ENCODE data around the gene NSUN7.
A peak's percentile ranks its signal among the peaks of the same experiment; 100 is the strongest.

The NSUN7 gene

DNA sequence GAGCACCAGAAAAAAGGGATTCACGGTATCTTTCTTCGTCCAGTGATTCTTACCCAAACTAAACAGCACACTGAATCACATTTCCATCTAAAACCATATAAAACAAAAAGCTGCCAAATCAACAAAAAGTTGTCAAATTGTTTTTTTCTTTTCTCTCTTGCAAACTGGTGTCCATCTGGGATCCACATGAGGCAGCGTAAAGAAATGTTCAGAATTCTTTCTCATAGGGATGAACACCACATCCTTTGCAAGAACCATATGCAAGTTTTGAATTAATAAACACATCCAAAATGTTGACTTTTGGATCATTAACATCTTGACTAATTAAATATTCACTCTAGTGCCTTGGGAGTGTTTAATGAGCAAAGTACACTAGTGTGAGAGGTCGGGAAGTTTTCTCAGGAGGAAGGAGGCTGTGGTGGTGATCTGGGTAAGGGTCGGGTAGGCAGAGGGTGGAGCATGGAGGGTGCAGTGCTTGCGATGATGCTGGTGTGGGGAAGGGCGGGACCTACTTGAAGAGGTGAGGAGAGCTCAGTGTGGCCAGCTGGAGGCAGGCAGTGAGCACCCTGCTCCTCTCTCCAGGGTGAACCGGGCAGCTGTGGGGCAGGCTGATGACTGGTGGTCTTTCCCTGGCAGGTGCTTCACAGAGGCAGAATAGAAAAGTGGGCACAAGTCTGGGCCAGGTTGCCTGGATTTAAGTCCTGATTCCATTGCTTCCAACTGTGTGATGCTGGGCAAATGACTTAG, 72.8 kb downstream of the NSUN7 start:
- no peak for DNase-seq

DNA sequence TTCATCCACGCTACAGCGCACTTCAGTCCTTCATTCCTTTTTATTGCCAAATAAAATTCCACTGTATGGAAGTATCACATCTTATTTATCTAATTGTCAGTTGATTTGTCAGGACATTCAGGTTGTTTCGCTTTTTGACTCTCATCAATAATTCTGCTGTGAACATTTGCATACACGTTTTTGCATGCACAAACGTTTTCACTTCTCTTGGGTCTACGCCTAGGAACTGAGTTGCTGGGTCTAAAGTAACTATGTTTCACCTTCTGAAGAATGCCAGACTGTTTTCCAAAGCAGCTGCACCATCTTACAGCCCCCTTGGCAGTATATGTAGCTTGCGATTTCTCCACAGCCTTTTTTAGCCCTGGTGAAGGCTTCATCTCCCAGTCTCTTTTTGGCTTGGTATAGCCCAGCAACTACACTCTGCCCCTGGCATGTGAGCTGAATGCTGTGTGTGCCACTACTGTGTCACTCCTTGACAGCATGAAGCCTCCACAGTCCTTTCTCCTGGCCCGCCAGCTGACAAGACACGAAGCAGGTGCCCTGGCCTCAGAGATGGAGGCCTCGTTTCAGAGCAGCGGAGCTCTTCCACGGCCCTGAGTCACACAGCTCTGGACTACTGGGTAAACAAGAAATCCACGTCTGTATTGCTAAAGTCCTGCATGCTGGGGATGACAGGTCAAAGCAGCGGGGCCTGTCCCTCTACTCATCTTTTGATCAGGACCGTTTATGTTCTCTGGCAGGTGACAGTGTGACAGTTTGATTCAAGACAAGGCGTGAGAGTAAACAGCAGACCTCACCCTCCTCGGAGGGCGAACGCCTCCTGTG, 75.5 kb downstream of the NSUN7 start:
- DNase-seq = no peak

DNA sequence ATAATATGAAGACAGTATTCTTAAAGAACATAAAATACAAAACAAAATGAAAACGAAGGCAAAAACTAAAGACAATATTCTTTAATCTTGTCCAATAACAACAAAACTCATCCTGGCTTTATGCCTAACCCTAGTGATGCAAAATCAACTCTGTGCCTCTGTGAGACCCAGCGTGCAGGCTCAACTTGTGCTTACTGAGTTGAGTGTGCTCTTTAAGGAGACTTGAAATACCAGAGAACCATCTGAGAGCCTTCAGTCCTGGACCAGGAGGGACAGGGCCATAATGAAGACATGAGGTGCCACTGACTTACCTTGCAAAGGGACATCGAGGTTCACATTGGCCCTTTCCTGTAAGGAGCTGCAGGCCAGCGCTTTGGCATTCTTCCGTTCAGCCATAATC, 77.1 kb downstream of the NSUN7 start:
- no peak for DNase-seq

DNA sequence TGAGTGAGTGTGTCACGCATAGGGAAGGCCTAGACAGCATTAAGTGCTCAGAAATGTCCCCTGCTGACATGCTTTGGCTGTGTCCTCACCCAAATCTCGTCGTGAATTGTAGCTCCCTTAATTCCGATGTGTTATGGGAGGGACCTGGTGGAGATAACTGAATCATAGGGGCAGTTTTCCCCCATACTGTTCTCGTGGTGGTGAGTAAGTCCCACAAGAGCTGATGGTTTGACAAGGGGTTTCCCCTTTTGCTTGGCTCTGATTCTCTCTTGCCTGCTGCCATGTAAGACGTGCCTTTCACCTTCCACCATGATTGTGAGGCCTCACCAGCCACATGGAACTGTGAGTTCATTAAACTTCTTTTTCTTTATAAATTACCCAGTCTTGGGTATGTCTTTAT, 78.0 kb downstream of the NSUN7 start:
- no peak for DNase-seq

DNA sequence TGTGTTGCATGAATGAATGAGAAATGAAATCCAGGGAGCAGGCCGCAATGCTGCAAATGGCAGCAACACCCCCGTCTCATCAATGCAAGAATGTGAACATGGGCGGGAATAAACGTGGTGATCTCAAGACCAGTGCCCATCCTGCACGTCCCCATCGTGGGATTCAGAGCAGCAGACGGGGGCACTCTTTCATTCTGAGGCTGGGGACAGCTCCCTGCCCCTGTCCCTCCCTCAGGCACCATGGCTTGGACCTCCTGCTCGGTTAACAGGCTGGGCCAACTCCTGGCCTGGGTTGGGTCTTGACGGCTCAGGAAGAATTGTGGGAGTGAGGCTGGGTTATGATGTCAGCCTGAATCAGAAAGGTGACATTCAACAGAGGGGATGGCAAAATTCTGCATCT, 78.9 kb downstream of the NSUN7 start:
- no peak for DNase-seq

DNA sequence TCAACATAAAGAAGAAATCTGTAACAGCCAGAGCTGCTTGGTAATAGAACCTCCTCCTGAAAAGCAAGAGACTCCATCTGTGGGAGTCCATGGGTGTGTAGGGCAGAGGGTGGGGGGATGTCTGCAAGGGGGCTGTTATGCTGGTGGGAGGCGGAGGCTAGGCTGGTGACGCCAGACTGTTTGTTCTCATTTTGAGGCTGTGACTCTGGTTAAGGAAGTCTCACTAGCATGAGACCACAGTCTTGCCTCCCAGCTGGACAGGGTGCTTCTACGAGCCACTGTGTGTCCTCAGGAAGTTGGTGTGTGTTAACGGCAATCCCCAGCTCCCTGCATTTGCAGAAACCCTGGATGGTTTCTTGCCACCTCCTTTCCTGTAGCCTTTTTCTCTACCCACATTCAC, 79.8 kb downstream of the NSUN7 start:
- no peak for DNase-seq

DNA sequence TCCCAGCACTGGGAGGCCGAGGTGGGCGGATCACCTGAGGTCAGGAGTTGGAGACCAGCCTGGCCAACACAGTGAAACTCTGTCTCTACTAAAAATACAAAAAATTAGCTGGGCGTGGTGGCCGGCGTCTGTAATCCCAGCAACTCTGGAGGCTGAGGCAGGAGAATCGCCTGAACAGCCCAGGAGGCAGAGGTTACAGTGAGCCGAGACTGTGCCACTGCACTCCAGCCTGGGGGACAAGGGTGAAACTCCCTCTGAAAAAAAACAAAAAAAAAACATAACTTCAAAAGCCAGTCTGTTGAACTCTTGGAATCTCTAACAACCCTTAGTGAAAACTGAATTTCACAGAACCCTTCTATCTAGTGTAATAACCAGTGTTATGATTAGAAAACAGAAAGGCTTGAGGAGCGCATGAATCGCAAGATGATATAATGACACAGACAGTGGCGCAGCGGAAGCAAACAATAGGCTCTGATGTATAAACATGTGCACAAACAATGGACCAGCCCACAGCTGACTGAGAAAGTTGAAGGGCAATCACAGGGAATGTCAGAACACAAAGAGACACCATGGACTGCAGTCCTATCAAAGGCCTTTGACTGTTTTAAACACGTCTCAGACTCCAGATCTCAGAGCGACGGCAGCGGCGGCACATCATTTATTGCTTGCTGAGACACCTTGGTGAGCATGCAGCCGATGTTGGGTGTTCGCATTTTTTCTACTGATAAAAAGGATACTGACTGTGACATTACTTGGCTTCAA, 81.6 kb downstream of the NSUN7 start:
- DNase-seq = no peak

DNA sequence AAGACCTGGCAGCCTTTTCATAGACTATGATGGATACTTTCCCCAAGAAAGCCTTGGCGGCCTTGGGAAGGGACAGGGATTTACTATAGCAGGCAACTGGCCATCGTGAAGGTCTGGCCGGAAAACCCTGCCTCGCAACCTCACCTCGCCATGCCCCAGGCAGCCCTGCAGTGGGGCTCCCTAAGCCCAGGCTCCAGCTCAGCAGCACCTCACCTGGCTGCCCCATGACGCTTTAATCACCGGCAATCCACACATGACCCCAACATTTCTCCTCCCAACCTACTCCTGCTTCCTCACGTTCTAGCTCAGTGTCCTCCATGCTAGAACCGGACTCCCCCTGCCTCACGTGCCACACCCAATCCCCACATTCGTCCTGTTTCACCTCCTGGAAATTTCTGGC, 82.4 kb downstream of the NSUN7 start:
- DNase-seq = no peak

DNA sequence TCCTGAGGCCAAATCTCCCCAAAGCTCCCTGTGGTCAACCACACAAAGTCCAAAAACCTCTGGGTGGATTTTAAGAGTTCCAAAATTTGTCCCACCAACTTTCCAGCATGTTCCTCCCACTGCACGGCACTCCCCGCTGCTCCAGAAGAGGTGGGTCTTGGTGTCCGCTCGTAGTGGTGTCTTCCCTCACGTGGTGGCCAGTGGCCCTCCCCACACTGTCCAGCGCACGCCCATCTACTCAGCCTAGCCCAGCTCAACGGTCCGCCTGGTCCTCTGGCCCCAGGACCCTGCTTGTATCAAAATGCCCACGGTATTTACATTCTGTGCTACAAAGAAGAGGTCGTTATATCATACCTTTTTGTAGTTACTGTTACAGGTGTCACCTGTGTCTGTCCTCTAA, 83.5 kb downstream of the NSUN7 start:
- DNase-seq = no peak

DNA sequence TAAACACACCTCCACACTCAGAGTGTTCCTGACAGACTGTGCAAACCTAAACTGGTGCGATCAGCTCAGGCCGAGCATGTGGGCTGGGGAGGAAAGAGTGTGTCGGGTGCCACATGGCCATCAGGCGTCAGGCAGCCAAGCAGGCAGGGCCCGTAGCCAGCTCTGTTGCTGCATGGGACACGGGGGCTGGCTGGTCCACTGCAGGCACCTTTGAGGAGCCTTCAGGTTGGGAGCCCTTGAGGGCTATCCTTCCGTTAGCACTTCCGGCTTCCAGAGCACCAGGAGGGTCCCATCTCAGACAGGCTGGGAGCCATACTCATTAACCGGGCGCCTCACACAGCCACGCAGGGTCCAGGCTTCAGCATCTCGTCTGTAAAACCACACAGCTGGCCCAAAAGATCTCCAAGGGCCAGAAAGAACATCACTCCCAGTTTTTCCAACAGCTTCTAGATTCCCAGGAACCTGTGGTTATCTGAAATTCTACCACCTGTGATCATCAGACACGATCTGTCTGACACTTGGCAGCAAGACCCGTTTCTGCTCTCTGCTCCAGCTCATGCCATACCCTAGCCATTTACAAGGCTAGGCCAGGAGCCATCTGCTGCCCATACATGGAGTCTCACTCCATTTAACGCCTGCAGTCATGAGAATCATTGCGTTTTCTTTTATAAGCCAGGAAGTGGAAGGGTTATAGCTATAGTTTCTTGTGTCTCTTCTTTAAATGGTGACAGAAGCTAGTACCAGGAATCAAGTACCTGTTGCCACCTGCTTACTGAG, 87.5 kb downstream of the NSUN7 start:
- DNase-seq = no peak

DNA sequence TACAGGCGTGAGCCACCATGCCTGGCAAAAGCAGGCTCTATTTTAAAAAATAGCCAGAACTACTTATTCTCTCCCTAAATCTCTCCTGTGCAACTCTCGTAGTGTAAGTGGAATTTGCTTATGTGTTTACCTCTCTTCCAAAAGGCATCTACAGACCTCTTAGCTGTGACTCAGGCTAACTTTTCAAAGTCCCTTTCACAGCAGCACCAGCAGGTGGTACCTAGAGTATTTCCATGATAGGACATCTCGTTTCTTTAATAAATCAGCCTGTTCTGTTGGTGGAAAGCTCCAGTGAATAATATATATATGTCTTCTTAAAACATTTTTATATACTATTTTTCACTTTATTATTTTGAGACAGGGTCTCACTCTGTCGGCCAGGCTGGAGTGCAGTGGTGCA, 89.0 kb downstream of the NSUN7 start:
- DNase-seq = no peak

DNA sequence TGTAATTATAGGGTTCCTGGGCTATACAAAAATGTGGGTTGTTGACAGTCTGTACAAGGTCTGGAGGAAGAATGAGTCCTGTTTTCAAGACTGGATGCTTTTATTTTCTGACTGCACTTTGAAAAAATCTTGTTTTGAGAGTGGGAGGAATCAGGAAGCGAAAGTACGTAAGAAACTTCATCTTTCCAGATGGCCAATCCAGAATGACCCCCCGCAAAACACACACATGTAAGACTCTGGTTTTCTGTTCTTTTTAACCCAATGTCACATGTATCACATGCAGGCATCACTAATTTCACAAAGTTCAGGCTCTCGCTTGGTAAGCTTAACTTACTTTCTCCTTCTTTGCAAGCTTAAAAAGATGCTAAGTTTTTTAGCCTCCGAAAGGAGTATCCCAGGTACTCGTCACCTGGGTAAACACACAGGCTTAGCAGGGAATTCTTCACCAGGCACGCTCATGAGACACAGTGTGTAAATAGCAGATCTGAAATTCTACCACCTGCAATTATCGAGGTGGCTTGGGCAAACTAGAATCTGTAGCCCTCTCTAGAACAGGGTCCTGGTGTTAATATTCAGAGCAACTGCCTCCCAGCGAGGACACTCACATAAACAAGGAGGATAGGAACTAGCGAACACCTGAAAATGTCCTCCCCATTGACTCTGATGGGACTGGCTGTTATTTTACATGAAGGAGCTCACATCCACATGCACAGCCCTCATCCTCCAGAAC, 90.7 kb downstream of the NSUN7 start:
- DNase-seq = peak; percentile 38

DNA sequence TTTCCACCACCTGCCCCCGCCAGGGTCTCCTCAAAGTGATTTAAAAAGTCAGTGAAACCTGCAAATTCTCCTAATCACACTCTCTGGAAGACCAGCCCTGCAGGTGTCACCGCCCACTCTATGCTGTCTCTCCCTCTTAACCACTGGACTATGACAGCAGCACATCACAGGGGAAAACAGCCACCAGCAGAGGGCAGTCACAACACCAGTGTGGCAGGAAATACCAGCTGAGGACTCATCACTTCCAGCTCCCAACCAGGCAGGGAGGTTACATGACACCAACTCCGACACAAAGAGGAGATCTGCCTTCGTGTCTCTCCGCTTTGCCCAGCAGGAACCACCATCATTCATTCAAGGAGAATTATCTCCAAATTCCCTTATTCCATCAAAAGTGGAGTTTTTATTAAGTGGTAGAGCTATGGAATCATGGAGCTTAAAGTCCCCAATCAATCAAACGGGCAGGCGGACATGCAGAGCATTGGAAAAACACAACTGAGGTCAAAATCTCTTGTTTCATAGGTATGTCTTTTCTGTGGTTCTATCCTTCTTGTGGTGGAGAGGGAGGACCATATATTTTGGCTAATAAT, 91.3 kb downstream of the NSUN7 start:
- DNase-seq = peak; percentile 72

DNA sequence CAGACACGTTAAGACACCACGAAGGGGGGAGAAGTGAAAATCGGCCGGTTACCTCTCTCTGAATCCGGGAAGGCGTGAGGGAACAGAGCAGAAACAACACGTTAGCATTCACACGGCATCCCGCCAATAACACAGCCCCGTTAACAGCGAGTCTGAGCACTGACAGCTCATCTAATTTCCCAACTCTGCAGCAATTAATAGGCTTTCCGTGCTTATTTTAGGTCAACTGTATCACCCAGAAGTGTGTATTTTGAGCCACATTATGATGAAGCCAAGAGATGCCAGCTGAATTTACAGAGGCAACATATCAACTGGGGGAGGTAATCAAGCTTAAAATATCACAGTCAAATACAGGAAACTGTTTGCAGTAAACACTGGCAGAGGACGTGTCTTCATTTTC, 92.6 kb downstream of the NSUN7 start:
- peak; percentile 69 for DNase-seq

DNA sequence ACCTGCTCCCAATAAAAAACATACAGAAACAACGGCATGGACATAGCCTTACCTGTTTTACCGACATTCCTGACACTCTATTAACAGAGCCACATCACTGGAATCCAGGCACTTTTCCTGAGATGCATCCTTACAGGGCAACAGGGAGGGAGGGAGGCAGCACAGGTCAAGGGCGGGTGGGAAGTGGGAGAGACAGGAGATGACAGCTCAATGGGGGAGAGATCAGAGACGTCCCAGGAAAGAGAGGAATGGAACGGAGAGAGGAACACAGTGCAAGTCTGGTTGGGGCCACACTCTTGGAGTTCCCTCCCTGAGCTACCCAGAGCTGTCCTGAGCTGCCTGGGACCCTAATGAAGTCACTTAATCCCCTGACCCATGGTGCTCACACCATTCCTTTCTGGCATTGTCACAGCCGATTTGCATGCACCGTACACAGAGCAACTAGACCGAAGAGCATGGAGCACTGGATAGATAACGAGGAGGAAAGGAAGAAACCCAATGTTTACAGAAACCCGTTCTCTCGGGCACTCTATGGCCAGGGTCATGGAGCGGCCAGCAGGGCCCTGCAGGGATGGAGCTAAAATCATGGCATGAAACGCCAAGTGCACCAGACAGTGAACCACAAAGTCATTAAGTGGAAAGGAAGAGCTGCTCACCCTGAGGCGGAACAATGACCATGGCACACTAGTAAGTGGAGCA, 93.1 kb downstream of the NSUN7 start:
- no peak for DNase-seq

DNA sequence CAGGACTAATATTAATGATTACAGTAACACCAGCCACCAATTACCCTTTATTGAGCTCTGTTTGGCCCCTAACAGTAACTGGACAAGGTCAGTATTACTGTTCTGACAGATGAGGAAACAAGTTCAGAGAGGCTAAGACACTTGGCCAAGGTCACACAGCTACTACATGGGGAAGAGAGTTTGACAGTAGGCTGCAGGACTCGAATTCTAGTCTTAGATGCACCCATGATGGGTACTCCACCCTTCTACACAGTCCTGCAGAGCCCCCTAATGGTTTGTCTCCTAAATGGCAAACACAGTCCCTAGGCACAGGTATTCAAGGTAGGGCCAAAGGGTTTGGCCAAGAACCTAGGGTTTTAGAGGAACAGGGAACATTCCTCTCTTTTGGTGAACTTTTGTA, 93.9 kb downstream of the NSUN7 start:
- peak; percentile 26 for DNase-seq

DNA sequence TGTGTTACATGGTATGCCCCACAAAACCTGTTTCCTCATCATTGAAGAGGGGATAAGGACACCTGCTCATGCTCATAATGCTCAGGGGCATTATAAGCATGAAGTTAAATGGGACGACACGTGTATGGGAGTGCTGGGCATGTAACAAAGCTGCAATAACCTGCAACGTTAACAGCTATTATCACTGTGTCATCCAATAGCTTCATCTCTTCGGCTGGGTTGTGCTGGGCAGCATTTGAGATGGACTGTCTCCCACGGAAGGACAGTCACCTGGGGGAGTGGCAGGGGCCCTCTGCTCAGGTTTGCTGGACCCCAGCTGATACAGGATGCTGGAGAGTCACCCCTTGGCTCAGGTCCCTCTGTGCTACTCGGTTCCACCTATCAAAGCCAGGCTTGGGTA, 94.5 kb downstream of the NSUN7 start:
- no peak for DNase-seq

DNA sequence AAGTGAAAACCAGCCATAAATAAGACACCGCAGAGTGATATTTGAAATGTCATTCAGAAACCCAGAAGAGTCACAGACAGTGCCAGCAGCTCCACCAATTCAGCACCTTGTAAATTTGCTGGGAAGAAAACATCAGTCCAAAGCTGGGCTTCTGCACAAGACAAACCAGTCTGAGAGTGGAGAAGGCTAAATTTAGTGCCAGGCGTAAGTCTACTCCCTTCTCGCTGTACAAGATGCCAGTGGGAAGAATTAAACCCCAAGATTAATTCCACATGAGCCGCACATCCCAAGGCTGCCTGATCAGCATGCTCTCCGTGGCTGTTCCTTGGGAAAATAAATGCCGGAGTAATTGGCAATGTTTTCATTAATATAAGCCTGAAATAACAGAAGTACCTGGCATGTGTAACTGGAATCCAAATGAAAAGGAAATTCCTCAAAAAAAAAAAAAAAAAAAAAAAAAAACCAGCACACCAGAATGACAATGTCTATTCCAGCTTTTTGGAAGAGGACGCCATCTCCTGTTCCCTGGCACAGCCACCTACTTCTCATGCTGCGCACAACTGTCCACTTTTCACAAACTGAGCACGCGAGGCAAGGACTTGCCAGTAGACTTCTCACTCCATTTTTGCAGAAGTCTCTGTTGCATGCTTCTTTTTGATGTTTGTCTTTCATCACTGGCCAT, 95.5 kb downstream of the NSUN7 start:
- no peak for DNase-seq

DNA sequence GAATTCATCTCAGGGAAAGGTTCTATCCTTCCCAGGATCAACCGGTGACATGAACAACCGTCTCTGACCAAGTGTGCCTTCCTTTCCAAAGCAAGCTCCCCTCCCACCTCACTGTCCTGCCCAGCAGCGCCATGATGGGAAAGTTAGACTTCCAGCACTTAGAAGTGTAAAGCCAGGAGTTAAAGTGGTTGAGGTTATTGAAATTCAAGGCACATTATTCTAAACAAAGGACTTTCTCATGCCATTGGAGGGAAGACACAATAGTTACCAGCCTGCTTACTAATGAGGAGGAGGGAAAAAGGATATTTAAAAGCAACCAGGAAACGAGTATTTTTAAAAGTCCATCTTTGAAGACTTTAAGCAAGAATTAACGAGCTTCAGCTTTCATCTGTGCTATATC, 96.8 kb downstream of the NSUN7 start:
- DNase-seq = no peak

DNA sequence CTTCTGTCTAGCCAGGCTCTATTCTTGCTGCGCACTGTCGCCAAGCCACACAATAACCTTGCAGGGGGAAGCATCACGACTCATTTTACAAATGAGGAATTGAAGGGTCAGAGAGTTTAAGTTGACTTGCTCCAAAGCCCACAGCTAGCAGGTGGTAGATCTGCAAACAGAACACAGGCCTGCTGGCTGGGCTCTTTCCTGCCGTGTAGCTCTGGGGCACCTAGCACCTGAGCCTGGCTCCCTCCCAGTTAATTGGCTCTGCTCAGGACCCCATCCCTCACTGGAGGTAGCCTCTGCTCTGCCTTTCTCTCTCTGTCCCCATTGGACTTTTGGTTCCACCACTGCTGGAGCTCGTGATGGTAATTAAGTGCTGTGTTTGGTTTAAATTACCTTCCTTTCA, 98.5 kb downstream of the NSUN7 start:
- DNase-seq = peak; percentile 13

DNA sequence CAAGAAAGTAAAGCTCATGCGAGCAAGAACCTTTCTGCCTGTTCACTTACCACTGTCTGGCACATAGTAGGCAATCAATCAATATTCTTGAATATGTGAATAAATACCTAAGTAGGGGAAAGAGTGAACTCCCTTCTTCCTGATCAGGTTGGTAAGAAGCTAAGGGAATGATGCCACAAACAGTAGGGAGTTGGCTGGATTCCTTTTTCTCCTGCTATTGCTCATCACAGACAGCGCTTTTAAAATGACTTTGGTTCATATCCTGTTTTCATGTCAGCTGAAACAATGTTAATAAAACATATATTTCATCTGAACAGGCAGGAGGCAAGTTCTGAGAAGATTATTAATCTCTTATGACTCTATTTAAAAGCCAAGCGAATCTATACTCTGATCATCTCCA, 99.2 kb downstream of the NSUN7 start:
- no peak for DNase-seq
